ENCODE results near the gene CDADC1.

DNA sequence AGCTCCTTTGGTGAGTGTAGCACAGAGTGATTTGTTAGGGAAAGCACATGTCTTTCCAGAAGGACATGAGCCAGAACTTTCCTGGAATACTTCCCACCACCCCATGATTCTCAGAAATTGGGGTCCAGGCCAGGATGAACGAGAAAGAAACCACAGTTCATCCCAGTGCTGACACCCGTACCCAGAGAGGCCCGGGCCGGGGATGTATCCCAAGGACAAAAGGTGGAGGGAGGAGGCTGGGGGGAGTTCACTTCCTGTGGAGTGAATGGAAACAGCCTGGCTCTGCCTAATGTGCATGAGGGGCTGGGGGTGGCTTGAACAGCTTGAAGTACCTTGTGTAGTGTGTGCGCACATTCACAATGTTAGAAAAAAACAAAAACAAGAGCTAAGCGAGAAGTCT is 47.5 kb downstream of the CDADC1 start:
- TF ChIP-seq CTCF (IDR thresholded peaks at IDR 0.05) = no peak
- no peak for TF ChIP-seq POLR2A (IDR thresholded peaks at IDR 0.05)
